Measurements from ENCODE around the gene MICU1. TPM values are rescaled to one million over a fixed set of nuclear protein-coding genes. Genes with fewer than 3 reads are reported as not detected.

Gene MICU1
- total RNA-seq, 1 experiment from 2014 or later: 39.4 TPM

GRCh38 chr10:72318418-72319262, 307.2 kb downstream of the MICU1 start:
- Histone ChIP-seq H3K4me1 (ENCODE audit: control insufficient read depth in 1 of 2, insufficient read depth in 2 of 2, low read length in 2 of 2) (peaks cover 70 to 83% of the 10 kb centered on the region in 2 experiments), H3K9me2 (ENCODE audit: insufficient read depth) (no peaks in the 10 kb centered on the region), H3K4me2 (ENCODE audit: low read length) (peak overlapping the region; percentile 76), H4K20me1 (ENCODE audit: insufficient read depth) (no peaks in the 10 kb centered on the region), H3K79me2 (ENCODE audit: insufficient read depth, low read length) (no peaks in the 10 kb centered on the region), H3K36me3 (ENCODE audit: control insufficient read depth in 1 of 2, insufficient read depth in 2 of 2, low read length in 2 of 2) (no peaks in the 10 kb centered on the region), H3K27ac (ENCODE audit: low read depth, low read length) (peak overlapping the region; percentile 89), H2AFZ (ENCODE audit: low read depth, low read length, poor library complexity, severe bottlenecking) (no peak overlapping the region), H3K9me3 (ENCODE audit: control insufficient read depth in 1 of 2, insufficient read depth in 1 of 2, low read depth in 1 of 2, low read length in 2 of 2) (no peaks in the 10 kb centered on the region), H3K4me3 (replicated peaks in 1 of 2; ENCODE audit: low read depth in 1 of 2, low read length in 2 of 2) (peak overlapping the region; percentile 25 to 52), H3K9ac (ENCODE audit: low read length) (peak overlapping the region; percentile 69), H3K27me3 (ENCODE audit: insufficient read depth, low read length) (no peaks in the 10 kb centered on the region)
- ATAC-seq (no peak), DNase-seq (ENCODE audit: low read depth, low spot score) (no peak)
- TF ChIP-seq SIN3A (IDR thresholded peaks at IDR 0.05; ENCODE audit: low read depth): no peak
- peak; percentile 39 for TF ChIP-seq POLR2AphosphoS5 (IDR thresholded peaks at IDR 0.05; ENCODE audit: low read depth, low read length)
- intact Hi-C loops (cut with micrococcal nuclease): no loop called here
- ChIA-PET POLR2A (interaction anchor here (0.6 to 9.7 kb wide), 7 partner anchors 9 to 776 kb away, joined by 3 to 221 read pairs (median 86); partner anchors contain the start of gene DDIT4), CTCF (interaction anchor here (1.1 kb wide), 1 partner anchor 19 kb away, joined by 3 read pairs; no protein-coding TSS in a partner anchor), RAD21 (ENCODE audit: low non-redundant PET in 1 of 2, low total read pairs in 2 of 2, uncharacterized antibody in 2 of 2, unreplicated experiment in 2 of 2) (no interaction called here)
- BruUV-seq (replicated peaks): TSS peak; percentile 46

Other genes starting within 250 kb of the MICU1 start
- 26.8 TPM for gene MCU, start 66.1 kb upstream of the MICU1 start, total RNA-seq (2021; ENCODE audit: unreplicated experiment)

Measured in HCT116 (cell line).